Breast epithelium (tissue), 3 donors: ENCODE results near the gene SETD4.

Source experiments
- CTCF ChIP-seq, 3 donors: fragments of 450-650 bp; IDR thresholded peaks; one replicate each; pipeline ENCODE4 v1.5.1; 2016 to 2017; ENCODE audit warnings: antibody characterized with exemption in 3 of 3, mild to moderate bottlenecking in 3 of 3, moderate library complexity in 3 of 3
- POLR2A ChIP-seq: fragments of 450-650 bp; IDR thresholded peaks from one replicate; pipeline ENCODE4 v1.6.1; 2016; ENCODE audit warnings: antibody characterized with exemption, mild to moderate bottlenecking, moderate library complexity
- POLR2AphosphoS5 ChIP-seq, 3 donors: sonication (generic); formaldehyde crosslinking; IDR thresholded peaks; one replicate each; pipeline ENCODE4 v1.6.1; 2017; ENCODE audit warnings: antibody characterized with exemption in 3 of 3

DNA sequence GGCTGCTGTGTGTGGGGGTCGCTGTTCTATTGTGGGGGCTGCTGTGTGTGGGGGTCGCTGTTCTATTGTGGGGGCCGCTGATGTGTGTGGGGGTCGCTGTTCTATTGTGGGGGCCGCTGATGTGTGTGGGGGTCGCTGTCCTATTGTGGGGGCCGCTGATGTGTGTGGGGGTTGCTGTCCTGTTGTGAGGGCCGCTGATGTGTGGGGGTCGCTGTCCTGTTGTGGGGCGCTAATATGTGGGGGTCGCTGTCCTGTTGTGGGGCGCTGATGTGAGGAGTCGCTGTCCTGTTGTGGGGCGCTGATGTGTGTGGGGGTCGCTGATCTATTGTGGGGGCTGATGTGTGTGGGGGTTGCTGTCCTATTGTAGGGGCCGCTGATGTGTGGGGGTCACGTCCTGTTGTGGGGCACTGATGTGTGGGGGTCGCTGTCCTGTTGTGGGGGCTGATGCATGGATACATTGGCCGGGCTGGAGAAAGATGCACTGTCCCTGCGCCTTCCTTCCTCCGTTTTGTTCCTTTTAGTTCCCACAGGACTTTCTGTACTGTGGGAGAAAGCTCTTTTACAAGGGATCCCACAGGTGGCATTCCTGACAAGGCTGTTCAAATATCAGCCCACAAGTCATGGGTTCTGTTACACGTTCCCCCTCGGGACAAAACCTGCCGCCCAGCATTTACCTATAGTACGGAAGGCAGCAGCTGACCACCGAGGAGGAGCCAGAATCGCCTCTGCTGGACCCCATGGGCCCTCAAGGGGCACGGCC lies 27.5 kb downstream of the SETD4 start:
- TF ChIP-seq CTCF (IDR thresholded peaks at IDR 0.05) (no peak), POLR2A (no peak), POLR2AphosphoS5 (IDR thresholded peaks at IDR 0.05) (no peak)
